Liver (tissue), 3 donors: Measurements from ENCODE around the gene SIGLEC7.

Experiments
- FOXA1 ChIP-seq: IDR thresholded peaks from 2 replicates; pipeline ENCODE4 v1.6.1; 2016; ENCODE audit warnings: antibody characterized with exemption
- JUND ChIP-seq, 2 donors: IDR thresholded peaks; 2 replicates each; pipeline ENCODE4 v1.6.1; 2016; ENCODE audit warnings: antibody characterized with exemption in 2 of 2
- MAX ChIP-seq: IDR thresholded peaks from 2 replicates; pipeline ENCODE4 v1.6.1; 2016; ENCODE audit warnings: antibody characterized with exemption
- RAD21 ChIP-seq, 2 donors: IDR thresholded peaks; 2 replicates each; pipeline ENCODE4 v1.6.1; 2016; ENCODE audit warnings: antibody characterized with exemption in 2 of 2, mild to moderate bottlenecking in 2 of 2
- REST ChIP-seq: IDR thresholded peaks from 2 replicates; pipeline ENCODE4 v1.6.1; 2016; ENCODE audit warnings: antibody characterized with exemption, mild to moderate bottlenecking
- RXRA ChIP-seq, 2 donors: IDR thresholded peaks; 2 replicates each; pipeline ENCODE4 v1.6.1; 2017 to 2018; ENCODE audit warnings: antibody characterized with exemption in 2 of 2, mild to moderate bottlenecking in 1 of 2
- TF ChIP-seq, protein P1 (sequence below): fragments of 150-350 bp; IDR thresholded peaks from 2 replicates; pipeline ENCODE4 v1.5.1; 2017; ENCODE audit warnings: improper control_type of control experiment, low read depth, low read length; ENCODE audit not compliant: missing input control
- donor health status: healthy.
- donor health status: healthy.

DNA sequence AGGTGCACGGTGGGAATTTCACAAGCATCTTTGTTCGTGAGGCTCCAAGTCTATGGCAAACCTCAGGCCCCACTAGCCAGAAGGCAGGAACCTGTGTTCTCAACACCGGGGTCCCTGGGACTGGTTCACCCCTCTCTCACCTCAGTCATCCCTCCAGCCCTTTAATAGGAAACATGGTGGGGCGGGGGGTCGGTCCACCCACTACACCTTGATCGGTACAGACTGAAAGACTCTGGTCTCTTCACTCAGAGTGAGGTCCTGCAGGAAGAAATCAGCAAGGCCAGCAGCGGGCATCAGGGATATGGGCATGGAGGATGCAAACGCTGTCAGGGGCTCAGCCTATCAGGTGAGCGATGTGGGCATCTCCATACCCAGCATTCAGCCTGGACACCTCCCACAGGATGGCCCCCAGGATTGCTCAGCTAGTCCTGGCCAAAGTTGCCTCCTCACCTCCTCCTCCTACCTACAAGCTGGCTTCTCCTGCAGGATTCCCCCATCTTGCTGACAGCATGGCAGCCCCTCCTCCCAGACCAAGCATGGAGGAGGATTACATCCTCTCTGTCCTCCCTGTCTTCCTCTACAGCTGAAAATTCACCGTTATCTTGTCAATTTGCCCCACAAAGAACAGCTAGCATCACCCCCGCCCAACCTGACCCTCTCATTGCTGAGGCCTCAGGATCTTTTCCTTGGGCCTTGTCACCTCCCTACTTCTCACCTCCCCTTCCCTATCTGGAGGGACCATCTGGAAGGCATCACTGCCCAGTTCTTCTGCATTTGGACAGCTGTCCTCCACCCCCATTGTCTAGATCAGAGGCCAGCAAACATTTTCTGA, 45.5 kb downstream of the SIGLEC7 start:
- TF ChIP-seq, protein P1, sequence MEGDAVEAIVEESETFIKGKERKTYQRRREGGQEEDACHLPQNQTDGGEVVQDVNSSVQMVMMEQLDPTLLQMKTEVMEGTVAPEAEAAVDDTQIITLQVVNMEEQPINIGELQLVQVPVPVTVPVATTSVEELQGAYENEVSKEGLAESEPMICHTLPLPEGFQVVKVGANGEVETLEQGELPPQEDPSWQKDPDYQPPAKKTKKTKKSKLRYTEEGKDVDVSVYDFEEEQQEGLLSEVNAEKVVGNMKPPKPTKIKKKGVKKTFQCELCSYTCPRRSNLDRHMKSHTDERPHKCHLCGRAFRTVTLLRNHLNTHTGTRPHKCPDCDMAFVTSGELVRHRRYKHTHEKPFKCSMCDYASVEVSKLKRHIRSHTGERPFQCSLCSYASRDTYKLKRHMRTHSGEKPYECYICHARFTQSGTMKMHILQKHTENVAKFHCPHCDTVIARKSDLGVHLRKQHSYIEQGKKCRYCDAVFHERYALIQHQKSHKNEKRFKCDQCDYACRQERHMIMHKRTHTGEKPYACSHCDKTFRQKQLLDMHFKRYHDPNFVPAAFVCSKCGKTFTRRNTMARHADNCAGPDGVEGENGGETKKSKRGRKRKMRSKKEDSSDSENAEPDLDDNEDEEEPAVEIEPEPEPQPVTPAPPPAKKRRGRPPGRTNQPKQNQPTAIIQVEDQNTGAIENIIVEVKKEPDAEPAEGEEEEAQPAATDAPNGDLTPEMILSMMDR = no peak
- TF ChIP-seq JUND (IDR thresholded peaks at IDR 0.05) = no peak
- TF ChIP-seq RAD21 (IDR thresholded peaks at IDR 0.05) = no peak
- TF ChIP-seq MAX = no peak
- TF ChIP-seq REST = no peak
- no peak for TF ChIP-seq RXRA (IDR thresholded peaks at IDR 0.05)
- TF ChIP-seq FOXA1 = no peak
